Measurements from ENCODE around the gene TWIST2.

The TWIST2 gene

GRCh38 chr2:238855891-238856580 lies 8.2 kb downstream of the TWIST2 start:
- in situ Hi-C loops (cut with MboI; ENCODE audit: low sequenced_read_pairs): no loop called here

GRCh38 chr2:238856713-238857567 lies 9.1 kb downstream of the TWIST2 start:
- in situ Hi-C loops (cut with MboI; ENCODE audit: low sequenced_read_pairs): no loop called here

- in situ Hi-C loops (cut with MboI; ENCODE audit: low sequenced_read_pairs): no loop called here
Observed at GRCh38 chr2:238857959-238858358, 10.1 kb downstream of the TWIST2 start.

GRCh38 chr2:238859636-238860347 lies 11.9 kb downstream of the TWIST2 start:
- in situ Hi-C loops (cut with MboI; ENCODE audit: low sequenced_read_pairs): no loop called here

GRCh38 chr2:238861013-238861730 lies 13.3 kb downstream of the TWIST2 start:
- in situ Hi-C loops (cut with MboI; ENCODE audit: low sequenced_read_pairs): no loop called here

- in situ Hi-C loops (cut with MboI; ENCODE audit: low sequenced_read_pairs): no loop called here
Observed at GRCh38 chr2:238861766-238862315, 14.0 kb downstream of the TWIST2 start.

GRCh38 chr2:238862701-238863100 lies 14.8 kb downstream of the TWIST2 start:
- in situ Hi-C loops (cut with MboI; ENCODE audit: low sequenced_read_pairs): no loop called here

- in situ Hi-C loops (cut with MboI; ENCODE audit: low sequenced_read_pairs): no loop called here
Observed at GRCh38 chr2:238863231-238863630, 15.3 kb downstream of the TWIST2 start.

GRCh38 chr2:238863749-238864206 lies 15.9 kb downstream of the TWIST2 start:
- in situ Hi-C loops (cut with MboI; ENCODE audit: low sequenced_read_pairs): no loop called here

GRCh38 chr2:238864207-238865014 lies 16.5 kb downstream of the TWIST2 start:
- in situ Hi-C loops (cut with MboI; ENCODE audit: low sequenced_read_pairs): no loop called here

- in situ Hi-C loops (cut with MboI; ENCODE audit: low sequenced_read_pairs): no loop called here
Observed at GRCh38 chr2:238865015-238865719, 17.3 kb downstream of the TWIST2 start.

GRCh38 chr2:238865744-238866355 lies 18.0 kb downstream of the TWIST2 start:
- in situ Hi-C loops (cut with MboI; ENCODE audit: low sequenced_read_pairs): no loop called here

GRCh38 chr2:238866656-238867277 lies 18.9 kb downstream of the TWIST2 start:
- in situ Hi-C loops (cut with MboI; ENCODE audit: low sequenced_read_pairs): no loop called here

GRCh38 chr2:238868067-238868524 lies 20.2 kb downstream of the TWIST2 start:
- in situ Hi-C loops (cut with MboI; ENCODE audit: low sequenced_read_pairs): no loop called here

GRCh38 chr2:238868616-238869292 lies 20.9 kb downstream of the TWIST2 start:
- in situ Hi-C loops (cut with MboI; ENCODE audit: low sequenced_read_pairs): no loop called here

GRCh38 chr2:238869293-238870124 lies 21.6 kb downstream of the TWIST2 start:
- in situ Hi-C loops (cut with MboI; ENCODE audit: low sequenced_read_pairs): no loop called here

- in situ Hi-C loops (cut with MboI; ENCODE audit: low sequenced_read_pairs): no loop called here
Observed at GRCh38 chr2:238870261-238870660, 22.4 kb downstream of the TWIST2 start.

Measured in HL-60/S4 treated with phorbol 12-myristate 13-acetate at 8.2 ng/mL for 4 days and 3 days (cell line).